DMS79 treated with DMSO at 0.1 percent for 48 hours (cell line): ENCODE results near the gene TACC2.
"Not testable (repeated sequence)": the region's sequence is repeated elsewhere in the genome, so short reads cannot be mapped to it uniquely, and the experiment has no call there.

Experiments
- DNase-seq: peaks from one replicate; lab custom pipeline; 2025; lab: John Stamatoyannopoulos, UW

The TACC2 gene

DNA sequence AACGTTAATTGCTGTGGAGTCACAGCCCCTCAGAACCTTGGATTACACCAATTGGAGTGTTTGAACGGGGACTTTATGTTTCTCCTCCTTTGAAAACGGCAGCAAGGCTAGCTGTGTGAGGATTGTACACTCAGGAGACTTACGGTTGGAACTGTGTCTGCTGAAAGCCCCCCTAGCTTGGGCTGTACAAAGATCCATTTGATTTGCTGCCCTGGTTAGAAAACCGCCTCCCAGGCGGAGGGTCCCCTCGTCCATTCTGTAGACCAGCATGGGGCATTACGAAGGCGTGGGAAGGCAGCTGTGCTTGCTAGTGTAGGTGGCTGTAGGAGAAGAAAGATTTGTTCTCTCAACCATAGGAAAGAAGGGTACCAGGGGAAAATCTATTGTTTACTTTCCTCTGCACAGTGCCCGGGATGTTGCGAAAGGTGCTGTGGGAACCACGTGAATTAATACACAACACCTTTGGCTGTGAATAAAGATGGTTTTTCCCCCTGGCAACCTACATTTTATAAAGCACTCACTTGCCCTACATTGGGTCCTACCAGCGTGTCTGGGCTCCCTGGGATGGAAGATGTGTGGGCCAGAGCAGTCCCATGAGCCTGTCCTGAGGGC, 208.8 kb downstream of the TACC2 start:
- no peak for DNase-seq

DNA sequence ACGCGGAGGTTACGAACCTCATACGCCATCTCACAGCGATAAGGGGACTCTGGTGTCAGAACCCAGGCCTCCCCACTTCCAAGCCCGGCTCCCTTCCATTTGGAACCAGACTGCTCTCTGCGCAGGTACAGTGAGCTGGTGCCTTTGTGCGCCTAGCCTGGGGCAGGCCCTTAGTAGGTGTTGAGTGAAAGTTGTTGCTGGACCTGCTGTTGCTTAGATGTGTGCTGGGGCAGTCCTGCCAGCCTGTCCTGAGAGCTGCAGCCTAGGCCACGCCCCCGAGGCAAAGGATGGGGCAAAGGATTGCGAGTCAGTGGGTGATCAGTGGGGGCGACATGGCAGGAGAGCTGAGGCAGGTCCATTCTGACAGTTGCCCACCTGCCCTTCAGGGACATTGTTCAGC, 209.7 kb downstream of the TACC2 start:
- DNase-seq = no peak

DNA sequence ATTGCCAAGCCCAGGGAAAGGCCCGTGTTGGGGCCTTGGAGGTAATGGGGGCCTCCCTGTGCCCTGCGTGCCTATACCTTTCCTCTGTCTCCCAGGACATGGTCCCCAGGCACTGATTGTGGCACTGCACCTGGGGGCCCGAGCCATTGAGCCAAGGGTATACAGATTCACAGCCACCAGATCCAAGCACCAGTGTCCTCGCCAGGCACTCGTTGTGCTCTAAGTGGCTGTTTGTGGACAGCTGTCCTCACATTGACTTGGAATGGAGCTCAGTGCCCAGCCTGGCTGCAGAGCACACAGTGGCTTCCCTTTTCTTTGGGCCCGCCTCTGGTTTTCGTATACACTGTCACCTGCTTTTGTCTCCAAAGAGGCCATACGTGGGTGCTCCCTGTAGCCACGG, 210.1 kb downstream of the TACC2 start:
- no peak for DNase-seq

DNA sequence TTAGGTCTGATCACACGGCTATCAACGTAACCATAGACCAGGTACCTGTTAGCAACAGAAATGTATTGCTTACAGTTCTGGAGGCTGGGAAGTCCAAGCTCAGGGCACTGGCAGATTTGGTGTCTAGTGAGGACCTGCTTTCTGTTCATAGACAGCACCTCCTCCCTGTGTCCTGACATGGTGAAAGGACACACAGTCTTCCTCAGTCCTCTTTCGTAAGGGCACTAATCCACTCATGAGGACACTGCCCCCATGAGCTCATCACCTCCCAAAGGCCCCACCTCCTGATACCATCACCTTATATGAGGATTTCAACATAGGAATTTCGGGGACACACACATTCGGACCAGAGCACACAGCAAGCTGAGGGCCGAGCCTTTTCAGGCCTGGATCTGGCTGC, 210.7 kb downstream of the TACC2 start:
- no peak for DNase-seq

DNA sequence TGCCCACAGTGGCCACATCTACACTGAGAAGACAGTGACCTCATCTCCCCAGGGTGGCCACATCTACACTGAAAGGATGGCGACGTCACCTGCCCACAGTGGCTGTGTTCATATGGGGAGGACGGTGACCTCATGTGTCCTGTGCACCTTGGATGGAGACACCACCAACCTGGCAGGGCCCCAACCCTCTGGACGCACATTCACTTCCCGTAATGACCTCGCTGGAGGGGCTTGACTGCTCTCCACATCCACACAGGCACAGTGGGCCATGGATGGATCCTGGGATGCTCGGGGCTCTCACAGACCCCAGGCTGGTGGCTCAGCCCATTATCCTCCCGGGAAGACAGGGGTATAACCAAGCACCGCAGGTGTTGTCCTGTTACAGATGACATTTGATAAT, 212.4 kb downstream of the TACC2 start:
- DNase-seq = no peak

DNA sequence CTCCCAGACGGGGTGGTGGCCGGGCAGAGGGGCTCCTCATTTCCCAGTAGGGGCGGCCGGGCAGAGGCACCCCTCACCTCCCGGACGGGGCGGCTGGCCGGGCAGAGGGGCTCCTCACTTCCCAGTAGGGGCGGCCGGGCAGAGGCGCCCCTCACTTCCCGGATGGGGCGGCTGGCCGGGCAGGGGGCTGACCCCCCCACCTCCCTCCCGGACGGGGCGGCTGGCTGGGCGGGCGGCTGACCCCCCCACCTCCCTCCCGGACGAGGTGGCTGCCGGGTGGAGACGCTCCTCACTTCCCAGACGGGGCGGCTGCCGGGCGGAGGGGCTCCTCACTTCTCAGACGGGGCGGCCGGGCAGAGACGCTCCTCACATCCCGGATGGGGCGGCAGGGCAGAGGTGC, 214.2 kb downstream of the TACC2 start:
- DNase-seq = not testable (repeated sequence)

DNA sequence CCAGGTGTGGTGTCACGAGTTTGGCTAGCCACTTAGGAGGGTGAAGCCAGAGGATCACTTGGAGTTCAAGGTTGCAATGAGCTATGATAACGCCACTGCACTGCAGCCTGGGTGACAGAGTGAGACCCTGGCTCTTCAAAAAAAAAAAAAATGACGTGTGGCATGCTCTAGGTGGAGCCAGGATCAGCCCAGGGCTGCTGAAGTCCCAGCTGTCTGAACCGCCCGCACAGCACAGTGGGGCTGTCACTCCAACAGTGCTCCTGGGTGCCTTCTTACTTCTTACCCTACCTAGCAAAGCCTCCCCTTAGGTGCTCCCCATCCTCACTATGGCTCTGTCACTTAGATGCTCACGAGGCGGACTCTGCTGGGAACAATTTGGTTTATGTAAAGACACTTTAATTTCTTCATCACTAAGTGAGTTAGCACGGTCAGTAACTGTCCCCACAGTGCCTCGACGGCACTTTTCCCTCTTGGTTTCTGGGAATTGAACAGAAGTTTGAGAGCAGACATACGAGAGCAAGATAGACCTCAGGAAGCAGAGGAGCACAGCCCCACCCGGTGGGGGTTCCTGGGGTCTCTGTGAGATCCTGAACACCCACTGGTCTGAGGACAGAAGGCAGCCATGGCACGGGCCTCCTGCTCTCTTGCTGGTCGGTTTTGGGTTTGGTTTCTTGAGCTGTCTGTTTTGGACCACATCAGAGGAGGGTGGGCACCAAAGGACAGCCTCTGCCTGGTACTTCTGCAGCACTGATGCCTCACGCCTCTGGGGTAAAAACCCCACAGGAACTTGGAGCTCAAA, 215.9 kb downstream of the TACC2 start:
- DNase-seq = no peak

DNA sequence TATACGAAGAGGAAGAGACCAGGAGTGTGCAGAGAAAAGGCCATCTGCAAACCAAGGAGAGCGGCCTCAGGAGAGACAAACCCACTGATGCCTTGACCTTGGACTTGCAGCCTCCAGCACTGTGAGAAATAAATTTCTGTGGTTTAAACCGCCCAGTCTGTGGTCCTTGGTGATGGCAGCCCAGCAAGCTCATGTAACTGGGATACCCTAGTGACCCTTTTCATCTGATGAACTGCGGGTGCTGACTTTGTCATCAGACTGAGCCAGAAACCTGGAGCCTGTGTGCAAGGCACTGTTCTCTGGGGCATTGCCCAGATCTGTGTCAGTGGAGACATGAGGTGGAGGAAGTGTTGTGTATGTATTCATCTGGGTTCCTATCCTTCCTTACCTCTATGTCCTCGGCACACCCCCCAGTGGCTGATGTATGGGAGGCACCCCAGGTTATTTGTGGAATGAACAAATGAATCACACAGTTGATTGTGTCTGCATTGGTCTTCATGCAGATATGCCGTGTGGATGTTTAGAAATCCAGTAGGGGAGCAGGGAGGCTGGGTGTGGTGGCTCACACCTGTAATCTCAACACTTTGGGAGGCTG, 217.6 kb downstream of the TACC2 start:
- no peak for DNase-seq

DNA sequence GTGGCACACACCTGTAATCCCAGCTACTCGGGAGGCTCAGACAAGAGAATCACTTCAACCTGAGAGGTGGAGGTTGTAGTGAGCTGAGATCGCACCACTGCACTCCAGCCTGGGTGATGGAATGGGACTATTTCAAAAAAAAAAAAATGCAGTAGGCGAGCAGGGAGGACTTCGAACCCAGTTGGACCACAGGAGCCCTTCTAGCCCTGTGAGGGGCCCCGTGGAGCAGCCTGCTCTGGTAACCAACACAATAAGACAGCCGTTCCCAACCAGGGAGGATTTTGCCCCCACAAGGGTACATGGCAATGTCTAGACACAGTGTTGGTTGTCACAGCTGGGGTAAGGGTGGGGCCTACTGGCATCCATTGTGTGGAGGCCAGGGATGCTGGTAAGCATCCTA, 218.2 kb downstream of the TACC2 start:
- no peak for DNase-seq

DNA sequence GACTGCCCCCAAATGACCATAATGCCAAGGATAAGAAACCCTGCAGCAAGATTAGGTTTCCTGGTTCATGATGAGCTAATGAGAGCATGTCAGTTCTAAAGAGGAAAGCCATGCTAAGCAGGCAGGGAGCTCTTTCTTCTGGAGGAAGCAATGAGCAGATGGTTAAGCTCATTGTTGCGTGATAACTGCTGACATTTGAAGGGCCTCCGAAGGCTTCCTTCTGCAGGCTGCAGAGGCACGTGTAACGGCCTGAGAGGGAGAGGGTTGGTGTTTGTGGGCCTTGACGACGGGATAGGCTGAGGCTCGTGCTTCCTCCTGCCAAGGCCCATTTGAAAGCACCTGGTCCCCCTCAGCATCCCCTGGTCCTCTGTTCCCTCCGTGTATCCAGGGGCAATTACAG, 218.6 kb downstream of the TACC2 start:
- peak; percentile 58 for DNase-seq

DNA sequence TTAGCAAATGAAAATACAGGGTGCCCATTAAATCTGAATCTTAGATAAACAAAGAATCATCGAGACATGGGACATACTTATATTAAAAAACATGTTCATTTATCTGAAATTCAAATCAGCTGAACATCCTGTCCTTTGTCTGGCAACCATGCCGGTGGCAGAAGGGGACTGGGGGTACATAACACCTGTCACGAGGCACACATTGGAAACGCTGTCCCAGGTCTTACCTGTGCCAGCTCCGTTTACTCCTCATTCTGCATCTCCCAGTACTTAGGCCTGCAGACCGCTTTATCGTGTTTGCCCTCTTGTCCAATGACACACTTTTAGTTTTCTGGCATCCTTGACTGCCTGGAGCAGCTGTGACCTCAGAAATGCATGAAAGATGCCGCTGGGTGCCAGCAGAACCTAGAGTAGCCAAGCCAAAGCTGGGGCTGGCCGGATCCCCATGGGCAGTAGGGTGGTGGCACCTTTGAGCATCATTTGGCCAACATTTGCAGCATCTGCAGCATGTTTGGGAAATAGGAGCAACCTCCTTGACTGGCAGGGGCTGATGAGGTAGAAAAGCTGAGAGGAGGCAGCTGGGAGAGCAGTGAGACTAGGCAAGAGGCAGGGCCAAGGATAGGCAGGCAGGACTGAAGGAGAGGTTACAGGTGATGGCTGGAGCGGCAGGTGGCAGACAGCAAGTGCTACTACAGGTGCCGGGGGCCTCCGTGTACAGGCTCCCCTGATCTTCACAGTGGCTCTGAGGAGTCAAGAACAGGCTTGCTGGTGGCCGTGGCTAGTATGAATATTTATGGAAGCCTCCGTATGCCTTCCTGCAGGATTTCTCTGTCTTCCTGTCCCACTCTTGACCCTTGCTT, 219.8 kb downstream of the TACC2 start:
- peak; percentile 24 for DNase-seq

DNA sequence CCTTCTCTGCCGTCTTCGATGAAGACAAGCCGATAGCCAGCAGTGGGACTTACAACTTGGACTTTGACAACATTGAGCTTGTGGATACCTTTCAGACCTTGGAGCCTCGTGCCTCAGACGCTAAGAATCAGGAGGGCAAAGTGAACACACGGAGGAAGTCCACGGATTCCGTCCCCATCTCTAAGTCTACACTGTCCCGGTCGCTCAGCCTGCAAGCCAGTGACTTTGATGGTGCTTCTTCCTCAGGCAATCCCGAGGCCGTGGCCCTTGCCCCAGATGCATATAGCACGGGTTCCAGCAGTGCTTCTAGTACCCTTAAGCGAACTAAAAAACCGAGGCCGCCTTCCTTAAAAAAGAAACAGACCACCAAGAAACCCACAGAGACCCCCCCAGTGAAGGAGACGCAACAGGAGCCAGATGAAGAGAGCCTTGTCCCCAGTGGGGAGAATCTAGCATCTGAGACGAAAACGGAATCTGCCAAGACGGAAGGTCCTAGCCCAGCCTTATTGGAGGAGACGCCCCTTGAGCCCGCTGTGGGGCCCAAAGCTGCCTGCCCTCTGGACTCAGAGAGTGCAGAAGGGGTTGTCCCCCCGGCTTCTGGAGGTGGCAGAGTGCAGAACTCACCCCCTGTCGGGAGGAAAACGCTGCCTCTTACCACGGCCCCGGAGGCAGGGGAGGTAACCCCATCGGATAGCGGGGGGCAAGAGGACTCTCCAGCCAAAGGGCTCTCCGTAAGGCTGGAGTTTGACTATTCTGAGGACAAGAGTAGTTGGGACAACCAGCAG, 221.7 kb downstream of the TACC2 start:
- no peak for DNase-seq

DNA sequence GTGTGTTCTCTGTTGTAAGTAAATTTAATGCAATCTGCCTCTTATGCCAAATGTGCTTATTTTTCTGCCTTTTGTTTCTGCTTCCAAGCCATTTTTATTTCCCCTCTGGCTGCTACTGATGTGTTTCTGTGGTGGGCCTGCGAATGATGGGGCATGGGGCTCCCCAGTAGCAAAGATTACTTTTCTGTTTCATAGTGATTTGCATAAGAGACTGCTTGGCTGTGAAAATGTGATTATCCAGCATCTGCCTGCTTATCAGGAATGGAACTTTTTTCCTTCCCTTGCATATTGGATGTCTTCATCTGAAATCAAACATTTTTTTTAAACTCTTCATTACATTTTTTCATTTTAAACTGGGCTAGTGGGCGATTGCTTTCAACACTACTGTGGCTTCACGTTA, 224.4 kb downstream of the TACC2 start:
- no peak for DNase-seq

DNA sequence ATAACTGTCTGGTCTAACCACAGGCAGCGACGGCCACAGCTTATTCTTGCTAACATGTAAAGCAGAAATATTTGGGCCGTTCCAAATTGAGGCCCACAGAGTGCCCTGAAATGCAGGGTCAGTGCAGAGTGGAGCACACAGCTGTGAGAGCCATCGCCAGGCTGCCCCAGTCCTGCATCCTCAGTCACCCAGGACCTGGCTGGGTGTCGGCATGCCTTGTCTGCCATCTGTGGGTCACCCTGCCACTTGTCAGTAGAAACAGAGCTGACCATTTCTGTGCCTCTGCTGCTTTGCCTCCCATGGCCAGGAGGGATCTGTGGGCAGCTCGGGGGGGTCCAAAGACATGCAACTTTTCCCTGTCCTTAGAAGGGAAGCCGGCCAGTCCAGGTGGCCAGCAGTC, 224.8 kb downstream of the TACC2 start:
- no peak for DNase-seq

DNA sequence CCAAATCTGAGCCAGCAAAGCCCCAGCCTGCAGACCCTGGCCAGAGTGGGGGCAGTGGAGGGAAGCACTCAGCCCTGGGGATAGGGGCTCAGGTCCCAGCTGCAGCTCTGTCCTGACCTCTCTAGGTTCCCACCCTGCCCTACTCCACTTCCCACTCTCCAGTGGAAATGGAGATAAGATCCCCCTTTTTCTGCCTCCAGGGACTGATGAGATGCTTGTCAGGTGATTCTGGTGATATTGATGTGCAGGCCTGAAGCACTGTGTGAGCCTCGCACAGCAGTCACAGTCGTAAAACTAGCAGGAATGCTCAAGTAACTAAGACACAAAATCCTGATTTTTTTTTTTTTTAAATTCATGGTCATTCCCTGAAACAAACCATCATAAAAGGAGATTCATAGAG, 227.1 kb downstream of the TACC2 start:
- no peak for DNase-seq

DNA sequence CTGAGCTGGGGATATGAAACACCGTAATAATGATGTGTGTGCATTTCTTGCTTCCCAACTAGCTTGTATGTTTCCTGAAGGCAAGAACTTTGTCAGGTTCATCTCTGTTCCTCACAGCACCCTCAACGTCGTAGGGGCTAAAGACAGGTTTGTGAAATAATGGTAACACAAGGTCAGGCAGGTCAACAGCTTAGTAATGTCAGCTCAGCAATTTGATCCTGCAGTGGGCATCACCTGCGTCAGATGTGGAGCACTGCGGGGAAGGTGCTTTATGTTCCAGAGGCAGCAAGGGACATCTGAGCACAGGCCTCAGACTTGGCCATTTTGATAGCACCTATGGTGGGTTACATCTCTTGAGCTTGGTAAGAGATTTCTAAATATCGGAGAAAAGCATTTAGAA, 230.4 kb downstream of the TACC2 start:
- DNase-seq = no peak

DNA sequence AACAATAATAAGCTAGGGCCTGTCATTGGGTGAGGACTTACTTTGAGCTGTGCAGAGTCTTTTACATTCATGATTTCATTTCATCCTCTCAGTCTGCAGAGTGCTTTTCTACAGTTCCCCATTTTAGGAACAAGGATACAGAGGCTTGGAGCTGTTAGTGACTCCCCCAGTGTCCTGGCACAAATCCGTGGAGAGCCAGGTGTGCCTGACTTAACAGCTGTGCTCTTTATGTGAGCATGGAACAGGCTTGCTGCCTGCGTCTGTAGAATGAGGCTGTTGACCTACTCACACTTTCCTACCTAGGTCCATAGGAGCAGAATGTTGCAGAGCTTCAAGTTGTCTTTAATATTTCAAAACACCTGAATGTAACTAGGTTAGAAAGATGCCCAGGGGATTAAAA, 231.8 kb downstream of the TACC2 start:
- no peak for DNase-seq

DNA sequence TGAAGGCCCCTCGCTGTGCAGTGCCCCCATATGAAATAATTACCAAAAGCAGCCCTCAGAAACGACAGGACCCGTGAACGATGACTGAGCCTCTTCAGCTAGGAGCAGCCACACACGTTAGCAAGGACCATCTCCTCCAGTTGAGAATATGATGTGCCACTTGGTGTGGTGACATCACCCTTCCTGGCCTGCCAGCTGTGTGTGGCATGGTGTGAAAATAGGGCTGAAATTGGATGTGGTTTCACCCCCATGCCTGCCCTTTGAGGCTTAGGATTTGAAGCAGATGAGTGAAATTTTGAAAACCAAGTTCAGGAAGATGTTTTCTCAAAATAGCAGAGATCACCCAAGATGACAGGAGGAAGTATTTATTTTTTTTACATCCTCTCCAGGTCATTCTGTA, 233.0 kb downstream of the TACC2 start:
- no peak for DNase-seq

DNA sequence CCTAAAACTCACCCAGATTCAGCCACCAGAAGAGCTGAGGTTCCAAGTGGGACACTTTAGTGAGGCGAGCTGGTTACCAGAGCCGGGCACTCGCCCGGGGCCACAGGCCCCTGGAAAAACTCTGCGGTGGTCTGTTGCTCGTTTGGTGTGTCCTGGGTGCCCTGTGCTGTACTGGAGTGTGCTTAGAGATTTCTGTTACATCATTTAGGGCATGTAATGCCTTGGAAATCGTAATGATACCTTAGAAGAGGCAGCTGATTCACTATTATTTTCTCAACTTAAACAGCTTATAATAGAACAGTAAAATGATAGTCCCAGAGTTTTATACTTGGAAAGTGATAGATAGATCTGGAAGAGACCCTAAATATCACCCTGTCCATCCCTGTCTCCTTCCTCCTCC, 233.7 kb downstream of the TACC2 start:
- no peak for DNase-seq

DNA sequence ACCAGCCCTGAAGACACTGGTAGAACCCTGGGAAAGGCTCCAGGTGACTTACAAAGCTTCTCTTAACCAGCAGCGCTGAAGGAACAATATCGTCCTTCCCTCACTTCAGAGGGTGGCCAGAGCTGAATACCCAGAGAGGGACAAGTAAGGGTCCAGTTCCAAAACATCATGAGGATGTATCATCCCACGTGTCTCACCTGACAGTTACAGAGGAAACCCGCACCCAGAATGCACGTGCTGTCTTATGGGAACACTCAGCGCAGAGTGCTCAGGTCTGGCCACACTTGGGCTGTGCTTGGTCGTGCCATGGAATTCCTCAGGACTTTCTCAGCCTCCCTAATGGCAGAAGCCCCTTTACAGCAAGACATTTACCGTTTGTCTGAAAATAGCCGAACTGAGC, 235.2 kb downstream of the TACC2 start:
- no peak for DNase-seq

DNA sequence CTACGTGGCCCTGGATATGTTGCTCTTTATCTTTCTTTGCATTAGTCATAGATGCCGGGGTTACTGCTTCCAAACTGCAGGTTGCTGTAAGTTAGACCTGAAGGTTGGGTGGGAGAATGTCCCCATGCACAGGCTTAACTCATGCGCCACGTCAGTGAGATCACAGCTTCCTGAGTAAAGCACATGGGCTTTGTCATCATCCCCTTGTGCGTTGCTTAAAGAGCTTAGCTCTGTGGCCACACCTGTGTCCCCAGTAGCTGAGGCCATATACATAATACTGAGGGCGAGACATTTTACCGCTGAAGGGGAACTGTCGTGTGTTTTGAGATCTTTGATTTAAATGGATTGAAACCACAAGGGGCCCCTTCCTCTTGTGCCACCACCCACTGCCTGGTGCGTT, 236.4 kb downstream of the TACC2 start:
- DNase-seq = no peak

DNA sequence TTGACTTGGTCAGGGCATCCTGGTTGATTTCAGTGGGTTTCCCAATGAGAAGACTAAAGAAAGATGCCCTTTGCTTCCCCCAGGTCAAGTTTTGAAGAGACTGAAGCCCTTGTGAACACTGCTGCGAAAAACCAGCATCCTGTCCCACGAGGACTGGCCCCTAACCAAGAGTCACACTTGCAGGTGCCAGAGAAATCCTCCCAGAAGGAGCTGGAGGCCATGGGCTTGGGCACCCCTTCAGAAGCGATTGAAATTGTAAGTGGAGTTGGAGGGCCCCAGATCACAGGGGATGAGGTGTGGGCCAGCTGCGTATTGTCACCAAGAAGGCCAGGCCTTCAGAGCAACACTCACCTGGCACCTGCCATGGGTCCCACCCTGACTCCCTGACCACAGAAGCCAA, 238.8 kb downstream of the TACC2 start:
- no peak for DNase-seq
